ENCODE measurements around the gene CYP17A1. TPM values are rescaled to one million over a fixed set of nuclear protein-coding genes. Genes with fewer than 3 reads are reported as not detected.

Gene CYP17A1
- total RNA-seq, 1 donor from 2014 or later = not detected

- Histone ChIP-seq H3K4me1 (no peaks in the 10 kb centered on the region), H3K79me2 (ENCODE audit: low read depth) (no peaks in the 10 kb centered on the region), H3K4me3 (no peak overlapping the region), H4K20me1 (ENCODE audit: low read depth) (no peaks in the 10 kb centered on the region), H3K27ac (no peak overlapping the region), H3K4me2 (no peak overlapping the region), H3K27me3 (no peaks in the 10 kb centered on the region), H3K9me3 (ENCODE audit: low read depth) (no peaks in the 10 kb centered on the region), H3F3A (ENCODE audit: low read depth) (no peaks in the 10 kb centered on the region), H3K36me3 (no peaks in the 10 kb centered on the region), H3K9ac (no peak overlapping the region), H2AFZ (replicated peaks) (no peak overlapping the region)
- Mint-ChIP-seq H3K36me3 (peaks cover 18% of the 10 kb centered on the region), H3K4me1 (peaks cover 11% of the 10 kb centered on the region), H3K4me3 (no peak overlapping the region), H3K9me3 (no peaks in the 10 kb centered on the region), H3K27me3 (ENCODE audit: insufficient read depth, low read depth) (no peaks in the 10 kb centered on the region), H3K27ac (no peak overlapping the region)
- TF ChIP-seq EZH2phosphoT487 (IDR thresholded peaks at IDR 0.05) (no peak), CTCF (IDR thresholded peaks at IDR 0.05) (no peak), EZH2 (IDR thresholded peaks at IDR 0.05) (no peak)
- no peak for DNase-seq (ENCODE audit: low spot score)
Measured at GRCh38 chr10:102813734-102814452, 23.3 kb downstream of the CYP17A1 start.

GRCh38 chr10:102813017-102813541 lies 24.1 kb downstream of the CYP17A1 start:
- no peaks in the 10 kb centered on the region for H3F3A ChIP-seq (ENCODE audit: low read depth)
- H3K4me2 ChIP-seq = no peak overlapping the region
- H4K20me1 ChIP-seq (ENCODE audit: low read depth) = no peaks in the 10 kb centered on the region
- no peak overlapping the region for H3K27ac ChIP-seq
- H3K9me3 ChIP-seq (ENCODE audit: low read depth) = no peaks in the 10 kb centered on the region
- H2AFZ ChIP-seq (replicated peaks) = no peak overlapping the region
- TF ChIP-seq EZH2phosphoT487 (IDR thresholded peaks at IDR 0.05) = no peak
- no peak for TF ChIP-seq EZH2 (IDR thresholded peaks at IDR 0.05)
- TF ChIP-seq CTCF (IDR thresholded peaks at IDR 0.05) = no peak
- no peak overlapping the region for H3K27ac Mint-ChIP-seq
- DNase-seq (ENCODE audit: low spot score) = no peak
- peaks cover 18% of the 10 kb centered on the region for H3K36me3 Mint-ChIP-seq
- H3K9ac ChIP-seq = no peak overlapping the region
- no peak overlapping the region for H3K4me3 Mint-ChIP-seq
- H3K4me3 ChIP-seq = no peak overlapping the region
- peaks cover 4% of the 10 kb centered on the region for H3K4me1 ChIP-seq
- H3K79me2 ChIP-seq (ENCODE audit: low read depth) = no peaks in the 10 kb centered on the region
- no peaks in the 10 kb centered on the region for H3K36me3 ChIP-seq
- H3K27me3 ChIP-seq = no peaks in the 10 kb centered on the region
- H3K4me1 Mint-ChIP-seq = peaks cover 19% of the 10 kb centered on the region
- no peaks in the 10 kb centered on the region for H3K27me3 Mint-ChIP-seq (ENCODE audit: insufficient read depth, low read depth)
- no peaks in the 10 kb centered on the region for H3K9me3 Mint-ChIP-seq

GRCh38 chr10:102812231-102812876 lies 24.9 kb downstream of the CYP17A1 start:
- H3F3A ChIP-seq (ENCODE audit: low read depth) = no peaks in the 10 kb centered on the region
- no peak overlapping the region for H3K27ac ChIP-seq
- no peak for DNase-seq (ENCODE audit: low spot score)
- H3K36me3 ChIP-seq = no peaks in the 10 kb centered on the region
- H3K4me2 ChIP-seq = no peak overlapping the region
- H2AFZ ChIP-seq (replicated peaks) = no peak overlapping the region
- H3K9ac ChIP-seq = no peak overlapping the region
- H3K27me3 ChIP-seq = no peaks in the 10 kb centered on the region
- no peaks in the 10 kb centered on the region for H3K9me3 ChIP-seq (ENCODE audit: low read depth)
- Mint-ChIP-seq H3K27ac (no peak overlapping the region), H3K36me3 (peaks cover 18% of the 10 kb centered on the region), H3K27me3 (ENCODE audit: insufficient read depth, low read depth) (no peaks in the 10 kb centered on the region), H3K4me3 (no peak overlapping the region), H3K4me1 (peaks cover 19% of the 10 kb centered on the region), H3K9me3 (no peaks in the 10 kb centered on the region)
- H3K4me1 ChIP-seq = peaks cover 4% of the 10 kb centered on the region
- no peaks in the 10 kb centered on the region for H3K79me2 ChIP-seq (ENCODE audit: low read depth)
- no peaks in the 10 kb centered on the region for H4K20me1 ChIP-seq (ENCODE audit: low read depth)
- no peak for TF ChIP-seq CTCF (IDR thresholded peaks at IDR 0.05)
- no peak for TF ChIP-seq EZH2phosphoT487 (IDR thresholded peaks at IDR 0.05)
- TF ChIP-seq EZH2 (IDR thresholded peaks at IDR 0.05) = no peak
- H3K4me3 ChIP-seq = no peak overlapping the region
